H1 (cell line): ENCODE measurements around the gene C19orf44. TPM values are rescaled to one million over a fixed set of nuclear protein-coding genes. Genes with fewer than 3 reads are reported as not detected.

Experiments
- CTCF ChIA-PET: fragments of 300-600 bp; sonication (Branson Sonifier 250); formaldehyde crosslinking; loops from one replicate; lab custom pipeline; 2021; ENCODE audit not compliant: partially characterized antibody; lab: Charles Lee
- POLR2A ChIA-PET: fragments of 300-600 bp; sonication (Branson Sonifier 250); formaldehyde crosslinking; loops from one replicate; lab custom pipeline; 2021; ENCODE audit warnings: inconsistent platforms; ENCODE audit not compliant: partially characterized antibody; lab: Charles Lee
- DNase-seq, 2 experiments: peaks; one replicate each; pipeline versions ENCODE4 v3.0.0 to v3.0.0-alpha.2; 2010 to 2022; ENCODE audit warnings: low spot score in 2 of 2, low read depth in 1 of 2, mixed read lengths in 1 of 2
- FAIRE-seq: peaks from 2 replicates; lab custom pipeline; 2011; peaks lifted over from hg19 to GRCh38; lab: Jason Lieb, UNC
- H2AFZ ChIP-seq: 2 replicates; pipeline ENCODE4 v1.8.1; 2012; ENCODE audit warnings: low read length, inconsistent platforms
- H2AK5ac ChIP-seq: 2 replicates; pipeline ENCODE4 v1.6.1; 2013; ENCODE audit warnings: low read depth, low read length
- H2BK120ac ChIP-seq: replicated peaks from 2 replicates; pipeline ENCODE3; 2013; ENCODE audit warnings: low read depth, low read length, inconsistent platforms
- H2BK12ac ChIP-seq: 2 replicates; pipeline ENCODE4 v1.6.1; 2013; ENCODE audit warnings: low read depth, low read length
- H2BK15ac ChIP-seq: 2 replicates; pipeline ENCODE4 v1.6.1; 2013; ENCODE audit warnings: low read length
- H2BK20ac ChIP-seq: 2 replicates; pipeline ENCODE4 v1.6.1; 2013; ENCODE audit warnings: low read length
- H2BK5ac ChIP-seq: 2 replicates; pipeline ENCODE4 v1.6.1; 2013; ENCODE audit warnings: low read depth, low read length
- H3K14ac ChIP-seq: 2 replicates; pipeline ENCODE4 v1.6.1; 2013; ENCODE audit warnings: inconsistent platforms; ENCODE audit not compliant: insufficient read length
- H3K18ac ChIP-seq: 2 replicates; pipeline ENCODE4 v1.6.1; 2013; ENCODE audit warnings: low read length; ENCODE audit errors: extremely low read depth
- H3K23ac ChIP-seq: 2 replicates; pipeline ENCODE4 v1.6.1; 2013; ENCODE audit warnings: inconsistent platforms; ENCODE audit not compliant: insufficient read length
- H3K23me2 ChIP-seq: 2 replicates; pipeline ENCODE4 v1.6.1; 2013; ENCODE audit warnings: low read depth, low read length
- H3K27ac ChIP-seq: 2 replicates; pipeline ENCODE4 v1.6.1; 2011; ENCODE audit warnings: low read depth, low read length, inconsistent platforms
- H3K27me3 ChIP-seq, 4 experiments: replicated peaks in 1 of 4; 1 replicate in 1 of 4; 2 replicates in 3 of 4; pipeline versions ENCODE4 v1.6.1 to v1.8.1; 2011 to 2013; ENCODE audit warnings: low read length in 3 of 4, mild to moderate bottlenecking in 3 of 4, inconsistent platforms in 2 of 4, mixed read lengths in 2 of 4, moderate library complexity in 1 of 4; ENCODE audit not compliant: control insufficient read depth in 3 of 4, insufficient read depth in 3 of 4; ENCODE audit errors: extremely low read depth in 1 of 4
- H3K36me3 ChIP-seq, 4 experiments: 2 replicates each; pipeline versions ENCODE4 v1.6.1 to v1.8.1; 2011 to 2013; ENCODE audit warnings: mild to moderate bottlenecking in 4 of 4, low read length in 3 of 4, moderate library complexity in 2 of 4, control low read depth in 1 of 4, inconsistent platforms in 1 of 4; ENCODE audit not compliant: insufficient read depth in 4 of 4, control insufficient read depth in 2 of 4
- H3K4ac ChIP-seq: replicated peaks from 2 replicates; pipeline ENCODE3; 2013; ENCODE audit warnings: low read length, low read depth, mixed read lengths, inconsistent platforms; ENCODE audit not compliant: insufficient read length
- H3K4me1 ChIP-seq, 4 experiments: replicated peaks in 1 of 4; 1 replicate in 1 of 4; 2 replicates in 3 of 4; pipeline versions ENCODE4 v1.6.1 to v1.8.1; 2011 to 2013; ENCODE audit warnings: low read length in 3 of 4, inconsistent platforms in 2 of 4, mixed read lengths in 1 of 4; ENCODE audit not compliant: insufficient read depth in 4 of 4, control insufficient read depth in 3 of 4
- H3K4me2 ChIP-seq, 2 experiments: 2 replicates each; pipeline versions ENCODE4 v1.6.1 to v1.8.1; 2011 to 2013; ENCODE audit warnings: low read depth in 2 of 2, low read length in 2 of 2, control low read depth in 1 of 2, inconsistent platforms in 1 of 2, mild to moderate bottlenecking in 1 of 2; ENCODE audit not compliant: insufficient read depth in 1 of 2
- H3K4me3 ChIP-seq, 4 experiments: fragments of 200-600, 300-600 bp in 1 of 4; sonication (generic), shearing (Covaris generic), sonication (Bioruptor Twin) in 1 of 4; 2 replicates each; pipeline versions ENCODE4 v1.5.1 to v1.8.1; 2011 to 2016; ENCODE audit warnings: low read length in 4 of 4, low read depth in 3 of 4, control low read depth in 2 of 4, inconsistent platforms in 2 of 4, mild to moderate bottlenecking in 2 of 4, mixed read lengths in 1 of 4, moderate library complexity in 1 of 4; ENCODE audit not compliant: insufficient read depth in 2 of 4; ENCODE audit errors: extremely low read depth in 1 of 4
- H3K56ac ChIP-seq: replicated peaks from 2 replicates; pipeline ENCODE3; 2013; ENCODE audit warnings: low read depth, mild to moderate bottlenecking, mixed read lengths, low read length, inconsistent platforms; ENCODE audit not compliant: insufficient read length
- H3K79me1 ChIP-seq: 2 replicates; pipeline ENCODE4 v1.6.1; 2013; ENCODE audit warnings: low read depth, low read length, control low read depth
- H3K79me2 ChIP-seq, 2 experiments: 2 replicates each; pipeline versions ENCODE4 v1.6.1 to v1.8.1; 2012 to 2013; ENCODE audit warnings: low read length in 2 of 2, mild to moderate bottlenecking in 2 of 2, inconsistent platforms in 1 of 2; ENCODE audit not compliant: insufficient read depth in 2 of 2, control insufficient read depth in 1 of 2
- H3K9ac ChIP-seq, 4 experiments: replicated peaks in 1 of 4; 1 replicate in 1 of 4; 2 replicates in 3 of 4; pipeline versions ENCODE4 v1.6.1 to v1.8.1; 2011 to 2013; ENCODE audit warnings: low read depth in 3 of 4, low read length in 3 of 4, control low read depth in 2 of 4, mild to moderate bottlenecking in 2 of 4, moderate library complexity in 2 of 4, inconsistent platforms in 1 of 4; ENCODE audit errors: extremely low read depth in 1 of 4
- H3K9me3 ChIP-seq, 2 experiments: 2 replicates each; pipeline versions ENCODE4 v1.6.1 to v1.8.1; 2012 to 2013; ENCODE audit warnings: mild to moderate bottlenecking in 2 of 2, moderate library complexity in 2 of 2, control low read depth in 1 of 2, inconsistent platforms in 1 of 2, low read depth in 1 of 2, low read length in 1 of 2, mixed read lengths in 1 of 2; ENCODE audit not compliant: insufficient read depth in 2 of 2
- H4K20me1 ChIP-seq, 2 experiments: replicated peaks in 1 of 2; 2 replicates each; pipeline versions ENCODE3 to v1.8.1; 2011 to 2013; ENCODE audit warnings: inconsistent platforms in 2 of 2, low read length in 2 of 2, mild to moderate bottlenecking in 1 of 2; ENCODE audit not compliant: insufficient read depth in 2 of 2, control insufficient read depth in 1 of 2
- H4K5ac ChIP-seq: 2 replicates; pipeline ENCODE4 v1.6.1; 2013; ENCODE audit warnings: low read length, low read depth, mixed read lengths, inconsistent platforms; ENCODE audit not compliant: insufficient read length
- H4K8ac ChIP-seq: 2 replicates; pipeline ENCODE4 v1.8.0; 2013; ENCODE audit warnings: mild to moderate bottlenecking, moderate library complexity, low read length, inconsistent platforms; ENCODE audit not compliant: insufficient read depth; ENCODE audit errors: extremely low read depth
- H4K91ac ChIP-seq: replicated peaks from 2 replicates; pipeline ENCODE3; 2013; ENCODE audit warnings: low read length, mixed read lengths, inconsistent platforms; ENCODE audit not compliant: insufficient read length
- SIX5 ChIP-seq: IDR thresholded peaks from 2 replicates; pipeline ENCODE4 v1.6.1; 2011; ENCODE audit warnings: mild to moderate bottlenecking, low read depth, low read length
- WGBS, 2 experiments: shearing (Covaris generic) in 1 of 2; methylation state at CpG; one replicate each; pipeline versions ENCODE4 v1.1.6 to v1.1.7; 2013 to 2015; ENCODE audit warnings: low lambda C conversion rate in 2 of 2, mixed read lengths in 2 of 2, inconsistent platforms in 1 of 2, low coverage in 1 of 2, missing lambda C conversion rate in 1 of 2; ENCODE audit not compliant: insufficient replicate concordance in 2 of 2, insufficient coverage in 1 of 2, insufficient read length in 1 of 2; ENCODE audit errors: extremely low coverage in 1 of 2, missing lambda C conversion rate in 1 of 2; 5-methylcytosine and 5-hydroxymethylcytosine counted together
- polyA plus RNA-seq, 7 experiments: library from polyadenylated mRNA; depleted of rRNA in 3 of 7; stranded (reverse) in 5 of 7; unstranded in 2 of 7; fragments of >200 nt in 5 of 7; fragments of 200-250 nt in 2 of 7; gene quantifications; 1 replicate in 5 of 7; 2 replicates in 1 of 7; 4 replicates in 1 of 7; pipeline versions ENCODE4 v1.2.1 to v1.2.3, GENCODE V29; 2011 to 2013; ENCODE audit warnings: missing spikeins in 2 of 7, mixed read lengths in 2 of 7
- total RNA-seq: library from RNA; stranded (reverse); fragmentation: NEBNext Ultra II Directional; extraction: Animal tissue kit (Norgen Biotek cat#: 25700); gene quantifications from 2 replicates; pipeline ENCODE4 v1.2.1, GENCODE V29; 2021

The C19orf44 gene
- total and polyA plus RNA-seq, 2 of the 8 experiments (the other 6 are each of a cell fraction or from before 2014, with no cell fraction given) = 2.1 to 4.5 TPM

- no peak overlapping the region for H3K18ac ChIP-seq
- TF ChIP-seq SIX5 = no peak
- TF ChIP-seq, all 59 proteins: peak for 0
- no peak overlapping the region for H2BK20ac ChIP-seq
- no peak overlapping the region for H3K56ac ChIP-seq
- H3K14ac ChIP-seq = no peak overlapping the region
- no peak overlapping the region for H2AFZ ChIP-seq
- no peak overlapping the region for H3K9ac ChIP-seq
- no peaks in the 10 kb centered on the region for H3K79me2 ChIP-seq
- WGBS, 2 experiments = 91% methylated on average over 8 of the region's 8 CpGs; no CpG with 5 or more reads in 1 of the 2 experiments
- no peak overlapping the region for H4K91ac ChIP-seq
- H4K5ac ChIP-seq = no peak overlapping the region
- no peak overlapping the region for H2BK12ac ChIP-seq
- no peak overlapping the region for H2AK5ac ChIP-seq
- CTCF ChIA-PET = no interaction called here
- H3K4me2 ChIP-seq = no peak overlapping the region
- no peak overlapping the region for H3K4ac ChIP-seq
- no peak overlapping the region for H2BK120ac ChIP-seq
- H3K27me3 ChIP-seq = no peaks in the 10 kb centered on the region; a peak in 1 of 7 replicates
- DNase-seq (no peak), FAIRE-seq (no peak)
- no peak overlapping the region for H2BK5ac ChIP-seq
- no peaks in the 10 kb centered on the region for H3K4me1 ChIP-seq
- no peak overlapping the region for H3K4me3 ChIP-seq
- no peaks in the 10 kb centered on the region; the same call in 1 of the 2 replicates for H3K79me1 ChIP-seq
- no peaks in the 10 kb centered on the region for H3K9me3 ChIP-seq
- no peak overlapping the region for H3K23ac ChIP-seq
- POLR2A ChIA-PET = interaction anchor here (1.5 to 1.7 kb wide), 2 partner anchors 11 to 13 kb away, joined by 3 read pairs; no protein-coding TSS in a partner anchor
- peaks cover 0 to 4% of the 10 kb centered on the region in 2 experiments for H4K20me1 ChIP-seq
- H3K27ac ChIP-seq = no peak overlapping the region
- H4K8ac ChIP-seq = no peak overlapping the region
- peaks cover 11 to 40% (median 15%) of the 10 kb centered on the region in 4 experiments for H3K36me3 ChIP-seq
- no peak overlapping the region for H2BK15ac ChIP-seq
- no peaks in the 10 kb centered on the region for H3K23me2 ChIP-seq
These were observed 65.2 kb downstream of the C19orf44 start for GRCh38 chr19:16561382-16561781.
